ENCODE data around the gene TSPAN4. TPM values are rescaled to one million over a fixed set of nuclear protein-coding genes. Genes with fewer than 3 reads are reported as not detected.

Gene TSPAN4
- total and polyA plus RNA-seq, 7 donors = 11.4 to 38.5 (median 17.7) TPM

- Histone ChIP-seq H3K36me3 (ENCODE audit: insufficient read depth in 1 of 2, low read depth in 1 of 2) (no peaks in the 10 kb centered on the region), H3K4me1 (peaks cover 5% of the 10 kb centered on the region), H3K27ac (no peak overlapping the region), H3K27me3 (ENCODE audit: insufficient read depth in 3 of 3, low read length in 2 of 3) (peaks cover 0 to under 1% (median 0%) of the 10 kb centered on the region in 3 donors), H3K9me3 (no peaks in the 10 kb centered on the region), H3K4me3 (no peak overlapping the region)
- intact Hi-C loops (cut with DNase I) = no loop called here
- TF ChIP-seq CTCF (IDR thresholded peaks at IDR 0.05) = no peak
- no peak for DNase-seq
- ATAC-seq = no peak
- WGBS, 3 donors = 93 to 96% (median 93%) methylated on average over 25 to 27 of the region's 27 CpGs
These were observed 11.2 kb downstream of the TSPAN4 start for GRCh38 chr11:853682-854448.

DNA sequence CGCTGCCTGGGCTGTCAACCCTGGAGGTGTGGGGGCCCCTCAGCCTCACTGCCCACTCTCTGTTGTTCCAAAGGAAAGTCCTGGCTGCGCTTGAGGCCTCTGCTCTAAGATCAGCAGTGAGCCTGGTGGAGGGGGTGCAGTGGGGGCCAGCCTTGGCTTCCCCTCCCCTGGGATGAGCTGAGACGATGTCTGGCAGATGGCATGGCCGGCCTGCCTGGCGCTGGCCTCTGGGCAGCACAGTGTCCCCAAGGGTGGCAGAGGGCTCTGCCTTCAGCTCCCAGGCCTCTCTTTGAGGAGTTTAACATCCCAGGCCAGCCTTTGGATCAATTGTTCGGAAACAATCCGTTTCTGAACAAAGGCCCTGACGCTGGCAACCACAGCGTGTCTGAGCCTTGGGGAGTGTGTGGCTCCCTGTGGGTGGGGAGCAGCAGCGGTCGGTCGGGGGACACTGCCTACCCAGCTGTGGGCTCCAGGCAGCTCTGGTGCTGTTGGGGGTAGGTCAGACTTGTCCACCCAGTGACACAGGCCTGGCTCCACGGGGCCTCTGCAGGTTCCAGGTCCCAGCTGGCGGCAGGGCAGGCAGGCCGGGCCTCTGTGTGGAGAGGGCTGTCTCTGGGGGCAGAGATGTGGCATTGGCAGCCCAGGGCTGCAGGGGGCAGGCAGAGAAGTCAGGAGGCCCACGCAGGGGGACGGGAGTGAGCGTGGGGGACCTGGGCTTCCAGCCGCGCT lies 12.1 kb downstream of the TSPAN4 start:
- no peak overlapping the region for H3K27ac ChIP-seq
- DNase-seq (no peak), ATAC-seq (no peak)
- H3K9me3 ChIP-seq = no peaks in the 10 kb centered on the region
- intact Hi-C loops (cut with DNase I) = no loop called here
- peaks cover 3% of the 10 kb centered on the region for H3K4me1 ChIP-seq
- WGBS, 3 donors = 79 to 84% (median 79%) methylated on average over 19 to 20 of the region's 20 CpGs
- no peaks in the 10 kb centered on the region for H3K36me3 ChIP-seq (ENCODE audit: insufficient read depth in 1 of 2, low read depth in 1 of 2)
- no peak overlapping the region for H3K4me3 ChIP-seq
- no peak for TF ChIP-seq CTCF (IDR thresholded peaks at IDR 0.05)
- H3K27me3 ChIP-seq (ENCODE audit: insufficient read depth in 3 of 3, low read length in 2 of 3) = no peaks in the 10 kb centered on the region

DNA sequence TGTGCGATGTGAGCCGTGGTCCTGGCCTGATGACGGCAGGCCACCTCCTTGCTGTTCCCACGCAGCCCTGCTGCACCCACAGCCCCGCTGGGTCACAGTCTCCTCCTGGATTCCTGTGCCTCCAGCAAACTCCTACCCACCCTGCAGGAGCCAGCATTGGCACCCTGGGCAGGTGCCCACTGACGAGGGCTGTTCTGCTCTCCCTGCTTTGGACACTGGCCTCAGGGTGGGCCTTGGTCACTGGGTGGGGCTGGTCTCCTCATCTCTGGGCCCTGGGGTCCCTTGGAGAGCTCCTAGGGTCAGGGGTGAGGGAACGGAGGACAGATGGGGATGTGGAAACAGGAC lies 12.7 kb downstream of the TSPAN4 start:
- no peak for DNase-seq
- Histone ChIP-seq H3K4me1 (peaks cover 4% of the 10 kb centered on the region), H3K4me3 (no peak overlapping the region), H3K27ac (no peak overlapping the region), H3K27me3 (ENCODE audit: insufficient read depth in 3 of 3, low read length in 2 of 3) (no peaks in the 10 kb centered on the region), H3K36me3 (ENCODE audit: insufficient read depth in 1 of 2, low read depth in 1 of 2) (no peaks in the 10 kb centered on the region), H3K9me3 (no peaks in the 10 kb centered on the region)
- ATAC-seq = no peak
- no peak for TF ChIP-seq CTCF (IDR thresholded peaks at IDR 0.05)
- WGBS, 3 donors = 84 to 89% (median 88%) methylated on average over 6 to 7 of the region's 7 CpGs
- intact Hi-C loops (cut with DNase I) = no loop called here

DNA sequence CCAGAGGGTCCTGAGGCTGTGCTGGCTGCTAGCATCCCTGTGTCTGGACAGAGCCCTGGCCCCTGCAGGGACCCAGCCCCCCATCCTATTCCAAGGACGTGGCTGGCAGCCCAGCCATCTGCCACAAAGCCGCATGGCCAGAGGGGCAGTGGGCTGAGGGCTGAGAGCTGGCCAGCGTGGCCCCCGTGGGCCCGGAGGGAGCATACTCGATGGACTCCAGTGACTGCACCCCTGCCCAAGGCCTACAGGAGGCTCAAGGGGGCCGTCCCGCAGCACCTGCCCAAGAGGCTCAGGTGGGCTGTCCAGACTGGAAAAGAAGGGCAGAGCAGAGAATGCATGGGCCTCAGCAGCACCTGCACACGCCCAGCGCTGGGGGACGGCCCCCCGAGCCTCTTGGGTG lies 13.1 kb downstream of the TSPAN4 start:
- no peaks in the 10 kb centered on the region for H3K27me3 ChIP-seq (ENCODE audit: insufficient read depth in 3 of 3, low read length in 2 of 3)
- peaks cover 4% of the 10 kb centered on the region for H3K4me1 ChIP-seq
- 74 to 86% (median 78%) methylated on average over 11 to 12 of the region's 12 CpGs for WGBS, 3 donors
- no peak for ATAC-seq
- intact Hi-C loops (cut with DNase I) = no loop called here
- no peak overlapping the region for H3K27ac ChIP-seq
- H3K9me3 ChIP-seq = no peaks in the 10 kb centered on the region
- no peak for DNase-seq
- TF ChIP-seq CTCF (IDR thresholded peaks at IDR 0.05) = no peak
- H3K4me3 ChIP-seq = no peak overlapping the region
- no peaks in the 10 kb centered on the region for H3K36me3 ChIP-seq (ENCODE audit: insufficient read depth in 1 of 2, low read depth in 1 of 2)
